Activated naive CD8-positive, alpha-beta T cell treated with anti-CD3 and anti-CD28 coated beads for 36 hours (primary cell): ENCODE results near the gene NSD1. TPM values are rescaled to one million over a fixed set of nuclear protein-coding genes. Genes with fewer than 3 reads are reported as not detected.

ENCODE experiments used
- DNase-seq: peaks from one replicate; pipeline ENCODE4 v3.0.0; 2021
- H3K27ac Mint-ChIP-seq: one replicate; pipeline ENCODE4 v1.8.0; 2022; ENCODE audit warnings: mild to moderate bottlenecking, moderate library complexity, mixed read lengths
- H3K27me3 Mint-ChIP-seq: one replicate; pipeline ENCODE4 v1.8.0; 2022; ENCODE audit warnings: mild to moderate bottlenecking, mixed read lengths
- H3K36me3 Mint-ChIP-seq: one replicate; pipeline ENCODE4 v1.8.0; 2021; ENCODE audit warnings: mild to moderate bottlenecking, mixed read lengths
- H3K4me1 Mint-ChIP-seq: one replicate; pipeline ENCODE4 v1.8.0; 2021; ENCODE audit warnings: mixed read lengths
- H3K4me3 Mint-ChIP-seq: one replicate; pipeline ENCODE4 v1.8.0; 2022; ENCODE audit warnings: mild to moderate bottlenecking, moderate library complexity, mixed read lengths
- H3K9me3 Mint-ChIP-seq: one replicate; pipeline ENCODE4 v1.8.0; 2022; ENCODE audit warnings: mixed read lengths
- total RNA-seq, 2 experiments: library from RNA; stranded (reverse); gene quantifications; one replicate each; pipeline ENCODE4 v1.2.3, GENCODE V29; 2021

NSD1 gene
- total RNA-seq, 2 experiments from 2014 or later, result 64.0 to 66.4 TPM

GRCh38 chr5:177109810-177110209, 23.8 kb upstream of the NSD1 start:
- Mint-ChIP-seq H3K27ac (no peak overlapping the region), H3K36me3 (no peaks in the 10 kb centered on the region), H3K4me1 (peaks cover 6% of the 10 kb centered on the region), H3K4me3 (no peak overlapping the region), H3K27me3 (no peaks in the 10 kb centered on the region), H3K9me3 (no peaks in the 10 kb centered on the region)
- DNase-seq, result no peak

GRCh38 chr5:177111720-177112394, 21.7 kb upstream of the NSD1 start:
- H3K27ac Mint-ChIP-seq, result no peak overlapping the region
- DNase-seq, result peak; percentile 66
- peaks cover 3% of the 10 kb centered on the region for H3K36me3 Mint-ChIP-seq
- H3K4me1 Mint-ChIP-seq, result peaks cover 15% of the 10 kb centered on the region
- peaks cover 1% of the 10 kb centered on the region for H3K9me3 Mint-ChIP-seq
- no peaks in the 10 kb centered on the region for H3K27me3 Mint-ChIP-seq
- H3K4me3 Mint-ChIP-seq, result no peak overlapping the region

- Mint-ChIP-seq H3K4me1 (peaks cover 18% of the 10 kb centered on the region), H3K4me3 (no peak overlapping the region), H3K9me3 (peaks cover 1% of the 10 kb centered on the region), H3K27me3 (no peaks in the 10 kb centered on the region), H3K36me3 (peaks cover 3% of the 10 kb centered on the region), H3K27ac (no peak overlapping the region)
- no peak for DNase-seq
Measured at GRCh38 chr5:177112589-177113220, 20.9 kb upstream of the NSD1 start.

- DNase-seq, result peak; percentile 71
- Mint-ChIP-seq H3K27ac (no peak overlapping the region), H3K4me3 (no peak overlapping the region), H3K27me3 (no peaks in the 10 kb centered on the region), H3K9me3 (peaks cover 1% of the 10 kb centered on the region), H3K4me1 (peaks cover 18% of the 10 kb centered on the region), H3K36me3 (peaks cover 3% of the 10 kb centered on the region)
Measured at GRCh38 chr5:177113566-177114424, 19.8 kb upstream of the NSD1 start.

GRCh38 chr5:177116631-177117373, 16.8 kb upstream of the NSD1 start:
- peak overlapping the region; percentile 54 for H3K4me3 Mint-ChIP-seq
- H3K9me3 Mint-ChIP-seq, result peaks cover 1% of the 10 kb centered on the region
- H3K27me3 Mint-ChIP-seq, result no peaks in the 10 kb centered on the region
- H3K4me1 Mint-ChIP-seq, result peaks cover 17% of the 10 kb centered on the region
- DNase-seq, result peak; percentile 88
- peaks cover 3% of the 10 kb centered on the region for H3K36me3 Mint-ChIP-seq
- peak overlapping the region; percentile 82 for H3K27ac Mint-ChIP-seq

- H3K27ac Mint-ChIP-seq, result no peak overlapping the region
- H3K4me3 Mint-ChIP-seq, result no peak overlapping the region
- no peak for DNase-seq
- peaks cover 15% of the 10 kb centered on the region for H3K4me1 Mint-ChIP-seq
- peaks cover 3% of the 10 kb centered on the region for H3K36me3 Mint-ChIP-seq
- no peaks in the 10 kb centered on the region for H3K27me3 Mint-ChIP-seq
- H3K9me3 Mint-ChIP-seq, result peaks cover 1% of the 10 kb centered on the region
Measured at GRCh38 chr5:177117441-177118045, 16.0 kb upstream of the NSD1 start.

- Mint-ChIP-seq H3K27ac (no peak overlapping the region), H3K9me3 (no peaks in the 10 kb centered on the region), H3K4me3 (no peak overlapping the region), H3K27me3 (no peaks in the 10 kb centered on the region), H3K4me1 (no peaks in the 10 kb centered on the region), H3K36me3 (no peaks in the 10 kb centered on the region)
- DNase-seq, result no peak
Measured at GRCh38 chr5:177122566-177122965, 11.0 kb upstream of the NSD1 start.

GRCh38 chr5:177123789-177124485, 9.6 kb upstream of the NSD1 start:
- DNase-seq, result no peak
- H3K4me3 Mint-ChIP-seq, result no peak overlapping the region
- H3K9me3 Mint-ChIP-seq, result no peaks in the 10 kb centered on the region
- no peak overlapping the region for H3K27ac Mint-ChIP-seq
- peaks cover 8% of the 10 kb centered on the region for H3K4me1 Mint-ChIP-seq
- H3K36me3 Mint-ChIP-seq, result no peaks in the 10 kb centered on the region
- no peaks in the 10 kb centered on the region for H3K27me3 Mint-ChIP-seq

- H3K27me3 Mint-ChIP-seq, result no peaks in the 10 kb centered on the region
- DNase-seq, result no peak
- H3K9me3 Mint-ChIP-seq, result no peaks in the 10 kb centered on the region
- H3K4me1 Mint-ChIP-seq, result peaks cover 14% of the 10 kb centered on the region
- no peak overlapping the region for H3K4me3 Mint-ChIP-seq
- H3K27ac Mint-ChIP-seq, result no peak overlapping the region
- H3K36me3 Mint-ChIP-seq, result no peaks in the 10 kb centered on the region
Measured at GRCh38 chr5:177124486-177124991, 9.0 kb upstream of the NSD1 start.

- H3K27ac Mint-ChIP-seq, result no peak overlapping the region
- H3K9me3 Mint-ChIP-seq, result no peaks in the 10 kb centered on the region
- H3K27me3 Mint-ChIP-seq, result no peaks in the 10 kb centered on the region
- H3K4me1 Mint-ChIP-seq, result peaks cover 22% of the 10 kb centered on the region
- no peaks in the 10 kb centered on the region for H3K36me3 Mint-ChIP-seq
- no peak overlapping the region for H3K4me3 Mint-ChIP-seq
- DNase-seq, result no peak
Measured at GRCh38 chr5:177126771-177127170, 6.8 kb upstream of the NSD1 start.

GRCh38 chr5:177128551-177128981, 5.0 kb upstream of the NSD1 start:
- peaks cover 22% of the 10 kb centered on the region for H3K4me1 Mint-ChIP-seq
- no peaks in the 10 kb centered on the region for H3K27me3 Mint-ChIP-seq
- no peak for DNase-seq
- no peaks in the 10 kb centered on the region for H3K36me3 Mint-ChIP-seq
- no peaks in the 10 kb centered on the region for H3K9me3 Mint-ChIP-seq
- peak overlapping the region; percentile 55 for H3K27ac Mint-ChIP-seq
- H3K4me3 Mint-ChIP-seq, result peak overlapping the region; percentile 57

GRCh38 chr5:177130211-177131018, 3.2 kb upstream of the NSD1 start:
- Mint-ChIP-seq H3K27ac (no peak overlapping the region), H3K9me3 (no peaks in the 10 kb centered on the region), H3K4me3 (no peak overlapping the region)

GRCh38 chr5:177131019-177131320, 2.6 kb upstream of the NSD1 start:
- H3K27ac Mint-ChIP-seq, result no peak overlapping the region
- no peaks in the 10 kb centered on the region for H3K9me3 Mint-ChIP-seq
- DNase-seq, result no peak
- no peak overlapping the region for H3K4me3 Mint-ChIP-seq
- peaks cover 33% of the 10 kb centered on the region for H3K4me1 Mint-ChIP-seq
- H3K27me3 Mint-ChIP-seq, result no peaks in the 10 kb centered on the region
- peaks cover 12% of the 10 kb centered on the region for H3K36me3 Mint-ChIP-seq

More at GRCh38 chr5:177130211-177131018, 3.2 kb upstream of the NSD1 start:
- H3K36me3 Mint-ChIP-seq, result peaks cover 8% of the 10 kb centered on the region
- peaks cover 30% of the 10 kb centered on the region for H3K4me1 Mint-ChIP-seq
- no peak for DNase-seq
- H3K27me3 Mint-ChIP-seq, result no peaks in the 10 kb centered on the region
